Activated CD8-positive, alpha-beta memory T cell treated with anti-CD3 and anti-CD28 coated beads for 1 hour (primary cell): ENCODE data around the gene FBXW11.

Source experiments
- DNase-seq, 2 donors: peaks; one replicate each; pipeline ENCODE4 v3.0.0-alpha.2; 2020; ENCODE audit warnings: low read depth in 1 of 2; ENCODE audit errors: extremely low read depth in 1 of 2

FBXW11 gene

DNA sequence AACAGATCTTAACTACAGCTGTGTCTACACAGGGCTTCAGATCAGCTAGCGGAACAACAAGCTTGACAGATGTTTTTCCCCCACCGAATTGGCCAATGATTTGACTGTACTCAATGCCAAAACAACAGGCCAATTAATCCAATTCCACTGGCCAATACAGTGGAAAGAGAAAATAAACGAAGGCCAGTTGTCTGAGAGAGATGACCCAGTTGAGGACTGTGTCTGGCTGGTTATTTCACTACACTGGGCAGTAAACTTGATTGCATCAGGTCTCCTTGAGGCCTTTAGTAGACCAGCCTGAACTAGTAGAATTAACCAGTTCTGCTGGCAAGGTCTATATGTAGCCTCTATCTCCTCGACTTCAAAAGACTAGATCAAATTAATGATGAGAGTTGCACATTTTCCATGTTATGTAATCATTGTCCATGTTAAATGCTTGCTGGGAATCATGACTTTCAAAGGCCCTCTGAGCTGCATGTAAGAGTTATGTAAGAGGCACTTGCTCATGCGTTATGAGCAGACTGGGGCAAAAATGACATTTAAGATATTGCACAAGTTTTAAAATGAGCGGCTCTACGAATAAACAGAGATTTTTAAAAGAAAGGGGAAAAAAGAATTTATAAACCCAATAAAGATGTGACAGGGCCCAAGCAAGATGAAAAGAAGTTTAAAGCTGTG lies 192.5 kb downstream of the FBXW11 start:
- DNase-seq: no peak

DNA sequence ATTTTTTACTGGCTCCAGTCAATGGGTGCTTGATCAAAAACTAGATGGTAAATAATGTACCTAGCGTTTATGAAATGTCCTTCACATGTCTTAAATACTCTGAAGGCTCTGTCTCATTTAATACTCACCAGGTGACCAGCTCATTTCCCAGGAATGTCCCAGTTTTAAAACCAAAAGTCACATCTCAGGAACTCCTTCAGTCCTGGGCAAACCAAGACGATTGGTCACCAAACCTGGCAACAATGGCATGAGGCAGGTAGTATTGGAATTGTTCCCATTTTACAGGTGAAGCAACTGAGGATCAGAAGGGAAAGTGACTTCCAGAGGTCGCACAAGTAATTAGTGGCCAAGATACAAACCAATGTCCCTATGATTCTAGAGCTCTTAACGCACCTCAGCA lies 193.2 kb downstream of the FBXW11 start:
- no peak for DNase-seq
